C4-2B (cell line): ENCODE measurements around the gene TFF2.

Experiments used
- ZFX ChIP-seq: fragments of 450-650 bp; IDR thresholded peaks from 2 replicates; pipeline ENCODE4 v1.6.1; 2017
- TF ChIP-seq, protein P1 (sequence below): fragments of 450-650 bp; conservative IDR thresholded peaks from 2 replicates; pipeline ENCODE4 v1.5.1; 2017; ENCODE audit warnings: mild to moderate bottlenecking

DNA sequence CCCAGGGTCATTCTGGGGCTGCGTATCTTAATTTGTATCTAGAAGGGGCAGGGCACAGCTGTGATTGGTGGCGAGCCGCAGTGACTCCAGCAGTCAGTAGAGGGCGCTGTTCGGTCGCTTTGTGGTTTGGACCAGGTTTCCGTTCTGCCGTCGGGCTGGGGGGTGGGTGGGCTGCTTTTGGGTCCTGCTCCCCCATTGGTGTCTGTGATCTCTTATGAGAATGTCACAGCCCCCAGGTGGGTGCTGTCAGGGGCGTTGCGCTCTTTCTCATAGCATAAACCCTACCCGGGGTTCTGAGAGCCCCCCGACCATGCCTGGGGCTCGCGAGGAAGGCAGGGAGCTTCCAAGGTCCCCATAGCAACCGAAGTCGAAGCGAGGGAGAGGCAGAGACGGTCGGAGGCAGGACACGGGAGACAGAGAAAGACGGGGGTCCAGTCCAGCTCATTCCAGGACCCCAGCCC, 41.0 kb downstream of the TFF2 start:
- TF ChIP-seq, protein P1, sequence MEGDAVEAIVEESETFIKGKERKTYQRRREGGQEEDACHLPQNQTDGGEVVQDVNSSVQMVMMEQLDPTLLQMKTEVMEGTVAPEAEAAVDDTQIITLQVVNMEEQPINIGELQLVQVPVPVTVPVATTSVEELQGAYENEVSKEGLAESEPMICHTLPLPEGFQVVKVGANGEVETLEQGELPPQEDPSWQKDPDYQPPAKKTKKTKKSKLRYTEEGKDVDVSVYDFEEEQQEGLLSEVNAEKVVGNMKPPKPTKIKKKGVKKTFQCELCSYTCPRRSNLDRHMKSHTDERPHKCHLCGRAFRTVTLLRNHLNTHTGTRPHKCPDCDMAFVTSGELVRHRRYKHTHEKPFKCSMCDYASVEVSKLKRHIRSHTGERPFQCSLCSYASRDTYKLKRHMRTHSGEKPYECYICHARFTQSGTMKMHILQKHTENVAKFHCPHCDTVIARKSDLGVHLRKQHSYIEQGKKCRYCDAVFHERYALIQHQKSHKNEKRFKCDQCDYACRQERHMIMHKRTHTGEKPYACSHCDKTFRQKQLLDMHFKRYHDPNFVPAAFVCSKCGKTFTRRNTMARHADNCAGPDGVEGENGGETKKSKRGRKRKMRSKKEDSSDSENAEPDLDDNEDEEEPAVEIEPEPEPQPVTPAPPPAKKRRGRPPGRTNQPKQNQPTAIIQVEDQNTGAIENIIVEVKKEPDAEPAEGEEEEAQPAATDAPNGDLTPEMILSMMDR = peak; percentile 89
- TF ChIP-seq ZFX = no peak
